ENCODE measurements around the gene PRKAR1A.

The PRKAR1A gene

DNA sequence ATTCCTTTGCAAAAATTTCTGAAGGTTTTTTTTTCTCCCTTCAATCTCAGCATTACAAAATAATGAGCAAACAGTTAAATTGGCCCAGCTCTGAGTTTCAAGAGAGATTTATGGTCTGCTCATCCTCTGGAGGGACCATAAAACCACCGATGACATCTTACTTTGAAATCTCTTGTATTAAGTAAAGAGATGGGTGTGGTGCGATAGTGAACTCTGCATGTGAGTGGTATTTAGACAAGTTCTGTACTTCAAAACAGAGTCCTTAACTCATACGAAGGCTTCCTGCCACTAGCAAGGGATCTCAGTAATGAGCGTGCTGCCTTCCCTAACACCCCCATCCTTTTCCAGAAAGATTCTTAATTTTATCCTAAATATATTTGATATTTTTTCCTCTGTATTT, 86.9 kb downstream of the PRKAR1A start:
- DNase-seq (ENCODE audit: low read depth in 1 of 2, low spot score in 1 of 2), result no peak

DNA sequence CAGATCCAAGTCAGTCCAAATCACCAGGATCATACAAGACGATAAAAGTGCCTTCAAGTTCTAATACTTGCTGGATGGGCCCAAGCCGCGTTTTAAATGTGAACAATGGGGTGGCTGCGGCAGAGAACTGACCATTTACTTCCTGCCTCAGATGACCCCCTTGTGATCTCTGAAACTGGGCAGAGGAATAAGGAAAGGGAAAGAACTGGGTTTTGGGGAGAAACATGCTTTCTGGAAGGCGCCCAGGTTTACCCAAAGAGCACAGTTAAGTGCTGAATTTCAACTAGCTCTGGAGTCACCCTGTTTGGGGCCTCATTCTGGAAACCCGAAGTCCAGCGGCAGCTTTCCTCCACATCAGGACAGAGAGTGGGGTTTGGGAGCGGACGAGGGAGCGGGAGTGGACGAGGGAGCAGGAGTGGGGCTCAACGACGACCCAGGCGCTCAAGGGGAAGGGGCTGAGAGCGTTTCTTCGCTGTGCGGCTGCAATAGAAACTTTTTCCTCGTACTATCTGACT, 87.4 kb downstream of the PRKAR1A start:
- DNase-seq (ENCODE audit: low read depth in 1 of 2, low spot score in 1 of 2), result no peak

DNA sequence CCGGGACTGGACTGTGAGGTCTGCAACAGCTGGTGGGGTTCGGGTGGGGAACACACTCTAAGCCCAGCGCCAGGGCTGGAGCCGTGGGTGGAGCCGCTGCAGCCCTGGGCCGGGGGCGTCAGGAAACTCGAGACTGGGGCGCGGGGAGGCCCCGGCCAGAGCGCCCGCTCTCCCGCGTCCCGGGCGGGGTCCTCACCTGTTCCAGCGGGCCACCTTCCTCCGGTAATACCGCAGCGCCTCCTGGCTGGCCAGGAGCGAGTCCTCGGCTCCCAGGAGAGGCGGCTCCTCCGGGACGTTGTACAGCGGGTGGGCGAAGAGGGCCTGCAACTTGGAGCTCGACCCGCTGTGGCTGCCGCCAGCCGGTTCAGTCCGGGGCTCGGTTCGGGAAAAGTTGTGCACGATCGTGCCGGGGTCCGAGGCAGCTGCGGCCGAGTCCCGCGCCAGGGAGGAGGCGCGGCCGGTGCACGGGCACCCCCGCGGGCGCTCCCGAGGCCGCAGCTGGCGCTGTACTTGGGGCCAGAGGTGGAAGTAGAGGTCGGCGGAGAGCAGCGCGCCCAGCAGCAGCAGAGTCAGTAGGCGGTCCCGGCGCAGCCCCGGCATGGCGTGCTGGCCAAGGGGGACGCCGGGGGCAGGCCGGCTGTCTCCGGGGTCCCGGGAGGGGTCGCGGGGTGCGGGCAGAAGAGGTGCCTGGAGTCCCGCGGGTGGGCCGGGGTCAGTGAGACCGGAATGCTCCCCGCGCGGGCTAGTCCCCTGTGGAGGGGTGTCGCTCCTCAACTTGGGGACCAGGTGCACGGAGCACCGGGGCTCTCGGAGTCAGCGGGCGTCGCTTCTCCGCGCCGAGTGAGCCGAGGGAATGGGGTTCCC, 88.1 kb downstream of the PRKAR1A start:
- peak in 1 of 2 donors; percentile 0 for DNase-seq (ENCODE audit: low read depth in 1 of 2, low spot score in 1 of 2)
